Peyer's patch (tissue), 4 donors: ENCODE results near the gene AP2B1. TPM values are rescaled to one million over a fixed set of nuclear protein-coding genes. Genes with fewer than 3 reads are reported as not detected.
A peak's percentile ranks its signal among the peaks of the same experiment; 100 is the strongest.

Experiments used
- DNase-seq, 3 donors: peaks; one replicate each; pipeline ENCODE4 v3.0.0-alpha.2; 2017 to 2019
- H3K27ac ChIP-seq, 4 donors: fragments of 200-600 bp; sonication (generic); one replicate each; pipeline ENCODE4 v1.5.1; 2016 to 2019
- H3K27me3 ChIP-seq, 2 donors: fragments of 200-600 bp; sonication (generic); one replicate each; pipeline ENCODE4 v1.5.1; 2019
- H3K36me3 ChIP-seq, 3 donors: fragments of 200-600 bp; sonication (generic); one replicate each; pipeline ENCODE4 v1.5.1; 2016 to 2019
- H3K4me1 ChIP-seq, 4 donors: fragments of 200-600 bp; sonication (generic); one replicate each; pipeline ENCODE4 v1.5.1; 2016 to 2019
- H3K4me3 ChIP-seq, 4 donors: fragments of 200-600 bp; sonication (generic); 1 replicate in 3 of 4; 2 replicates in 1 of 4; pipeline ENCODE4 v1.5.1; 2016 to 2019; ENCODE audit warnings: mild to moderate bottlenecking in 1 of 4
- H3K9me3 ChIP-seq, 4 donors: fragments of 200-600 bp; sonication (generic); one replicate each; pipeline ENCODE4 v1.5.1; 2016 to 2019; ENCODE audit warnings: mild to moderate bottlenecking in 1 of 4
- CTCF ChIP-seq, 6 experiments: fragments of 450-650 bp in 4 of 6; fragments of 200-600 bp in 2 of 6; sonication (generic) in 1 of 6; IDR thresholded peaks; one replicate each; pipeline ENCODE4 v1.5.1; 2017 to 2019; ENCODE audit warnings: antibody characterized with exemption in 6 of 6, mild to moderate bottlenecking in 3 of 6, moderate library complexity in 1 of 6
- POLR2A ChIP-seq, 2 donors: fragments of 450-650 bp; IDR thresholded peaks; one replicate each; pipeline ENCODE4 v1.5.1; 2017; ENCODE audit warnings: antibody characterized with exemption in 2 of 2, mild to moderate bottlenecking in 2 of 2, moderate library complexity in 2 of 2
- total RNA-seq, 4 donors: library from RNA; depleted of rRNA; stranded (reverse); fragments of >200 nt; gene quantifications; one replicate each; pipeline ENCODE4 v1.1.0, GENCODE V29; 2016

Gene AP2B1
- total RNA-seq, result 10 to 100 TPM; 46.2 to 75.3 (median 66.6) TPM

- TF ChIP-seq CTCF (IDR thresholded peaks at IDR 0.05) (peak in 3 of 6 experiments; percentile 2 to 12 (median 10)), POLR2A (IDR thresholded peaks at IDR 0.05) (peak in 1 of 2 donors; percentile 37)
- peak; percentile 88 to 97 (median 96) for DNase-seq
- Histone ChIP-seq H3K27ac (peak within 1 kb of the TSS; percentile 85 to 98 (median 91)), H3K36me3 (no peaks in the 10 kb centered on the region), H3K9me3 (no peaks in the 10 kb centered on the region), H3K4me3 (peak within 1 kb of the TSS; percentile 69 to 91 (median 78)), H3K27me3 (no peaks in the 10 kb centered on the region), H3K4me1 (peaks cover 0 to 17% (median 6%) of the 10 kb centered on the region in 4 donors)
Observed at GRCh38 chr17:35587074-35587961, at the start of gene AP2B1. TSS of gene AP2B1 (plus strand) at chr17:35587322. CDS start at chr17:35594031, 6,709 bp downstream.

GRCh38 chr17:35537601-35538141 is 49.5 kb upstream of the AP2B1 start, which contains the start of gene SLFN12L:
TSS of gene SLFN12L (minus strand) at chr17:35537678. CDS start at chr17:35522364, 15,314 bp downstream.
- H3K4me3 ChIP-seq, result peak within 1 kb of the TSS; percentile 7 to 31 (median 16)
- peak within 1 kb of the TSS; percentile 61 to 81 (median 71) for H3K27ac ChIP-seq
- H3K4me1 ChIP-seq, result peaks cover 0 to 7% (median 3%) of the 10 kb centered on the region in 4 donors
- no peaks in the 10 kb centered on the region for H3K27me3 ChIP-seq
- H3K9me3 ChIP-seq, result no peaks in the 10 kb centered on the region
- no peak for DNase-seq
- TF ChIP-seq POLR2A (IDR thresholded peaks at IDR 0.05) (no peak), CTCF (IDR thresholded peaks at IDR 0.05) (no peak)
- H3K36me3 ChIP-seq, result no peaks in the 10 kb centered on the region

GRCh38 chr17:35539659-35540026 is 47.5 kb upstream of the AP2B1 start:
- DNase-seq, result no peak
- Histone ChIP-seq H3K4me3 (no peak overlapping the region), H3K36me3 (no peaks in the 10 kb centered on the region), H3K9me3 (no peaks in the 10 kb centered on the region), H3K4me1 (peaks cover 0 to 7% (median 3%) of the 10 kb centered on the region in 4 donors), H3K27ac (peak overlapping the region; percentile 31 to 81 (median 72)), H3K27me3 (no peaks in the 10 kb centered on the region)
- TF ChIP-seq CTCF (IDR thresholded peaks at IDR 0.05), result no peak
- TF ChIP-seq POLR2A (IDR thresholded peaks at IDR 0.05), result no peak

GRCh38 chr17:35540589-35541404 is 46.3 kb upstream of the AP2B1 start:
- H3K9me3 ChIP-seq, result no peaks in the 10 kb centered on the region
- no peak for TF ChIP-seq CTCF (IDR thresholded peaks at IDR 0.05)
- peak in 2 of 3 donors; percentile 73 to 81 for DNase-seq
- H3K27ac ChIP-seq, result peak overlapping the region; percentile 65 to 81 (median 72)
- peak overlapping the region; percentile 33 to 44 (median 34) for H3K4me3 ChIP-seq
- H3K4me1 ChIP-seq, result peaks cover 0 to 7% (median 3%) of the 10 kb centered on the region in 4 donors
- H3K27me3 ChIP-seq, result no peaks in the 10 kb centered on the region
- H3K36me3 ChIP-seq, result no peaks in the 10 kb centered on the region

- peak overlapping the region; percentile 65 to 81 (median 72) for H3K27ac ChIP-seq
- no peaks in the 10 kb centered on the region for H3K36me3 ChIP-seq
- H3K27me3 ChIP-seq, result no peaks in the 10 kb centered on the region
- no peaks in the 10 kb centered on the region for H3K9me3 ChIP-seq
- DNase-seq, result no peak
- H3K4me3 ChIP-seq, result peak overlapping the region; percentile 33 to 44 (median 34)
- peaks cover 0 to 7% (median 3%) of the 10 kb centered on the region in 4 donors for H3K4me1 ChIP-seq
- TF ChIP-seq POLR2A (IDR thresholded peaks at IDR 0.05) (no peak), CTCF (IDR thresholded peaks at IDR 0.05) (no peak)
Observed at GRCh38 chr17:35541434-35541833, 45.7 kb upstream of the AP2B1 start.
